Measurements from ENCODE around the gene DEAF1.

Gene DEAF1

GRCh38 chr11:611001-611996 is 83.7 kb downstream of the DEAF1 start:
- no peak for DNase-seq

- no peak for DNase-seq
These were observed 84.7 kb downstream of the DEAF1 start for GRCh38 chr11:610146-610801.

- no peak for DNase-seq
These were observed 85.6 kb downstream of the DEAF1 start for GRCh38 chr11:609341-609811.

- no peak for DNase-seq
These were observed 86.2 kb downstream of the DEAF1 start for GRCh38 chr11:608791-609251.

GRCh38 chr11:607971-608659 is 86.9 kb downstream of the DEAF1 start:
- no peak for DNase-seq

GRCh38 chr11:607020-607780 is 87.8 kb downstream of the DEAF1 start:
- no peak for DNase-seq

GRCh38 chr11:606245-606644 is 88.8 kb downstream of the DEAF1 start:
- no peak for DNase-seq

GRCh38 chr11:605286-606129 is 89.5 kb downstream of the DEAF1 start:
- DNase-seq = no peak

- no peak for DNase-seq
These were observed 91.9 kb downstream of the DEAF1 start for GRCh38 chr11:603154-603553.

GRCh38 chr11:601573-602245 is 93.3 kb downstream of the DEAF1 start:
- DNase-seq = no peak

- DNase-seq = no peak
These were observed 96.9 kb downstream of the DEAF1 start for GRCh38 chr11:598005-598680.

- no peak for DNase-seq
These were observed 97.8 kb downstream of the DEAF1 start for GRCh38 chr11:597166-597725.

GRCh38 chr11:596374-596773 is 98.6 kb downstream of the DEAF1 start:
- DNase-seq = no peak

GRCh38 chr11:595400-595799 is 99.6 kb downstream of the DEAF1 start:
- DNase-seq = no peak

All from activated CD8-positive, alpha-beta memory T cell treated with anti-CD3 and anti-CD28 coated beads, Interleukin-2, amount 50 U/mL, for 4 hours (primary cell).